WTC11 (cell line): ENCODE data around the gene FOXG1. TPM values are rescaled to one million over a fixed set of nuclear protein-coding genes. Genes with fewer than 3 reads are reported as not detected.

ENCODE experiments used
- ATAC-seq: fragments of 200-7000 bp; cut with Tn5 transposase; 2 replicates; pipeline ENCODE4 v1.10.0; 2021; ENCODE audit warnings: mild to moderate bottlenecking, moderate library complexity
- CTCF ChIA-PET: fragments of 300-600 bp; sonication (Branson Sonifier 250); formaldehyde crosslinking; loops from one replicate; lab custom pipeline; 2021; ENCODE audit warnings: antibody characterized with exemption; lab: Charles Lee
- POLR2A ChIA-PET: fragments of 350-600 bp; sonication (Branson Sonifier 250); formaldehyde crosslinking; loops from one replicate; lab custom pipeline; 2021; ENCODE audit warnings: antibody characterized with exemption; lab: Charles Lee
- DNase-seq: peaks from one replicate; pipeline ENCODE4 v3.0.0; 2021; ENCODE audit warnings: low spot score
- H3K27ac Mint-ChIP-seq: 2 replicates; pipeline ENCODE4 v1.8.0; 2021; ENCODE audit warnings: mixed read lengths
- H3K27me3 Mint-ChIP-seq: 2 replicates; pipeline ENCODE4 v1.8.0; 2021; ENCODE audit warnings: low read depth, mild to moderate bottlenecking, moderate library complexity, mixed read lengths
- H3K36me3 Mint-ChIP-seq: 2 replicates; pipeline ENCODE4 v1.8.0; 2021; ENCODE audit warnings: mixed read lengths
- H3K4me1 Mint-ChIP-seq: 2 replicates; pipeline ENCODE4 v1.8.0; 2022; ENCODE audit warnings: mixed read lengths
- H3K4me3 Mint-ChIP-seq: 2 replicates; pipeline ENCODE4 v1.8.0; 2021; ENCODE audit warnings: mild to moderate bottlenecking, moderate library complexity, mixed read lengths
- H3K9me3 Mint-ChIP-seq: 2 replicates; pipeline ENCODE4 v1.8.0; 2021; ENCODE audit warnings: mixed read lengths
- CREM ChIP-seq: sonication (generic); formaldehyde crosslinking; IDR thresholded peaks from 2 replicates; pipeline ENCODE4 v1.8.1; 2022; ENCODE audit warnings: mild to moderate bottlenecking, missing genetic modification reagents, moderate library complexity
- ELF4 ChIP-seq: sonication (generic); formaldehyde crosslinking; IDR thresholded peaks from 2 replicates; pipeline ENCODE4 v1.8.1; 2022; ENCODE audit warnings: low read depth, mild to moderate bottlenecking, moderate library complexity, missing genetic modification reagents
- FOXK1 ChIP-seq: sonication (generic); formaldehyde crosslinking; IDR thresholded peaks from 2 replicates; pipeline ENCODE4 v1.8.0; 2022; ENCODE audit warnings: mild to moderate bottlenecking, moderate library complexity, missing genetic modification reagents
- FOXP1 ChIP-seq: sonication (generic); formaldehyde crosslinking; IDR thresholded peaks from 2 replicates; pipeline ENCODE4 v1.8.0; 2022; ENCODE audit warnings: missing genetic modification reagents, mild to moderate bottlenecking, moderate library complexity, borderline replicate concordance
- GTF2I ChIP-seq: fragments of 250-450 bp; sonication (Bioruptor Pico); conservative IDR thresholded peaks from 2 replicates; pipeline ENCODE4 v1.4.0; 2021; ENCODE audit warnings: mild to moderate bottlenecking
- HMGA2 ChIP-seq: fragments of 250-450 bp; sonication (Bioruptor Pico); IDR thresholded peaks from 2 replicates; pipeline ENCODE4 v1.4.0; 2021; ENCODE audit warnings: mild to moderate bottlenecking, moderate library complexity
- JUN ChIP-seq: sonication (generic); formaldehyde crosslinking; IDR thresholded peaks from 2 replicates; pipeline ENCODE4 v1.8.0; 2023; ENCODE audit warnings: mild to moderate bottlenecking, missing genetic modification reagents
- MYBL2 ChIP-seq: sonication (generic); formaldehyde crosslinking; IDR thresholded peaks from 2 replicates; pipeline ENCODE4 v1.8.1; 2023; ENCODE audit warnings: mild to moderate bottlenecking, moderate library complexity, missing genetic modification reagents
- NR1H2 ChIP-seq: sonication (generic); formaldehyde crosslinking; IDR thresholded peaks from 2 replicates; pipeline ENCODE4 v1.9.0; 2021; ENCODE audit warnings: mild to moderate bottlenecking, moderate library complexity, missing genetic modification reagents
- NR2C2 ChIP-seq: sonication (generic); formaldehyde crosslinking; IDR thresholded peaks from 2 replicates; pipeline ENCODE4 v1.8.0; 2022; ENCODE audit warnings: mild to moderate bottlenecking, missing genetic modification reagents
- OVOL2 ChIP-seq: fragments of 250-450 bp; sonication (Bioruptor Pico); IDR thresholded peaks from 2 replicates; pipeline ENCODE4 v1.9.0; 2021; ENCODE audit warnings: mild to moderate bottlenecking, borderline replicate concordance
- RELA ChIP-seq: sonication (generic); formaldehyde crosslinking; IDR thresholded peaks from 2 replicates; pipeline ENCODE4 v1.8.1; 2022; ENCODE audit warnings: missing genetic modification reagents, mild to moderate bottlenecking, borderline replicate concordance
- TEAD1 ChIP-seq: sonication (generic); formaldehyde crosslinking; IDR thresholded peaks from 2 replicates; pipeline ENCODE4 v1.8.0; 2022; ENCODE audit warnings: mild to moderate bottlenecking, missing genetic modification reagents
- ZNF138 ChIP-seq: sonication (generic); formaldehyde crosslinking; conservative IDR thresholded peaks from 2 replicates; pipeline ENCODE4 v1.8.1; 2022; ENCODE audit warnings: mild to moderate bottlenecking, moderate library complexity, missing genetic modification reagents
- total RNA-seq: library from RNA; stranded (reverse); gene quantifications from 3 replicates; pipeline ENCODE4 v1.2.3, GENCODE V29; 2021
- TF ChIP-seq, protein P1 (sequence below): sonication (generic); formaldehyde crosslinking; IDR thresholded peaks from 2 replicates; pipeline ENCODE4 v1.8.1; 2022; ENCODE audit warnings: low read depth, mild to moderate bottlenecking, moderate library complexity, missing genetic modification reagents, borderline replicate concordance
- TF ChIP-seq, protein P2 (sequence below): fragments of 250-450 bp; sonication (Bioruptor Pico); IDR thresholded peaks from 2 replicates; pipeline ENCODE4 v1.9.0; 2021; ENCODE audit warnings: mild to moderate bottlenecking
- TF ChIP-seq, protein P3 (sequence below): sonication (generic); formaldehyde crosslinking; IDR thresholded peaks from 2 replicates; pipeline ENCODE4 v1.8.1; 2022; ENCODE audit warnings: mild to moderate bottlenecking, missing genetic modification reagents, moderate library complexity, borderline replicate concordance
- TF ChIP-seq, protein P4 (sequence below): fragments of 250-450 bp; sonication (Bioruptor Pico); conservative IDR thresholded peaks from 2 replicates; pipeline ENCODE4 v1.9.0; 2021; ENCODE audit warnings: mild to moderate bottlenecking
- TF ChIP-seq, protein P5 (sequence below): sonication (generic); formaldehyde crosslinking; IDR thresholded peaks from 2 replicates; pipeline ENCODE4 v1.8.0; 2022; ENCODE audit warnings: mild to moderate bottlenecking, missing genetic modification reagents
- TF ChIP-seq, protein P6 (sequence below): sonication (generic); formaldehyde crosslinking; IDR thresholded peaks from 2 replicates; pipeline ENCODE4 v1.8.1; 2023; ENCODE audit warnings: mild to moderate bottlenecking, missing genetic modification reagents, moderate library complexity
- TF ChIP-seq, protein P7 (sequence below): sonication (generic); formaldehyde crosslinking; IDR thresholded peaks from 2 replicates; pipeline ENCODE4 v1.8.1; 2023; ENCODE audit warnings: mild to moderate bottlenecking, missing genetic modification reagents

The FOXG1 gene
- total RNA-seq, 1 experiment from 2014 or later: 0.09 TPM

DNA sequence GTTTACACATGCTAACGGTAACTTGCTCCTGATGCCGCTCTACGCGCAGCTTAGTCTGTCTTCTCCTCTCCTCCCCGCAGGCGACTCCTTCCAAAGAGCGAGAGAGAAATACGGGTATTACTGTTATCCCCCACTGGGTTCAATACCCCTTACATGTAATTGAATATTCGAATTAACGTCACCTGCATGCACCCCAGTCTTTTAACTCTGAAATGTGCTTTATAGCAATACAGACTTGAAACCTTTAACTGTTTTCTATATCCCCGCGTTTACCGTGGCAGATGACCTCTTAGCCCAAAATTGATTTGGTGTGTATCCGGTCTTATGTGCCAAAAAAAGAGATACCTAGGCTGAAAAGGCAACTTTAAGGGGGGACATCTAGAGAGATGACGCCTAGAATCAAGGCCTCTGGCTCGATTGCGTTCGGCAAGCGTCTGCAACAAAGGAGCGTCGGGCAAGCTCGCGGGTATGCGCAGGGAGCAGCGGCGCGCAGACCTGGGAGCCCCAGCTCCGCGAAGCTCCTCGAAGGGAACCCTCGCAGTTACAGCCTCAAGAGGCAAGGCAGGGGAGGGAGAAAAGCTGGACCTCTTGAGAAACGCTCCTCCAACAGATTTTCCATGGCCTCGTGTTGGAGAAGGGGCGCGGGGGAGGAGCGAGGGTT, 6.8 kb upstream of the FOXG1 start (continued):
- TF ChIP-seq MYBL2 (CRISPR knock-in tag) (no peak), JUN (CRISPR knock-in tag) (no peak), OVOL2 (CRISPR knock-in tag) (no peak), NR2C2 (no peak), FOXK1 (CRISPR knock-in tag) (no peak)
- TF ChIP-seq, protein P1, sequence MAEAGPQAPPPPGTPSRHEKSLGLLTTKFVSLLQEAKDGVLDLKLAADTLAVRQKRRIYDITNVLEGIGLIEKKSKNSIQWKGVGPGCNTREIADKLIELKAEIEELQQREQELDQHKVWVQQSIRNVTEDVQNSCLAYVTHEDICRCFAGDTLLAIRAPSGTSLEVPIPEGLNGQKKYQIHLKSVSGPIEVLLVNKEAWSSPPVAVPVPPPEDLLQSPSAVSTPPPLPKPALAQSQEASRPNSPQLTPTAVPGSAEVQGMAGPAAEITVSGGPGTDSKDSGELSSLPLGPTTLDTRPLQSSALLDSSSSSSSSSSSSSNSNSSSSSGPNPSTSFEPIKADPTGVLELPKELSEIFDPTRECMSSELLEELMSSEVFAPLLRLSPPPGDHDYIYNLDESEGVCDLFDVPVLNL (CRISPR knock-in tag): no peak
- TF ChIP-seq, protein P2, sequence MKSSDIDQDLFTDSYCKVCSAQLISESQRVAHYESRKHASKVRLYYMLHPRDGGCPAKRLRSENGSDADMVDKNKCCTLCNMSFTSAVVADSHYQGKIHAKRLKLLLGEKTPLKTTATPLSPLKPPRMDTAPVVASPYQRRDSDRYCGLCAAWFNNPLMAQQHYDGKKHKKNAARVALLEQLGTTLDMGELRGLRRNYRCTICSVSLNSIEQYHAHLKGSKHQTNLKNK: no peak
- TF ChIP-seq, protein P3, sequence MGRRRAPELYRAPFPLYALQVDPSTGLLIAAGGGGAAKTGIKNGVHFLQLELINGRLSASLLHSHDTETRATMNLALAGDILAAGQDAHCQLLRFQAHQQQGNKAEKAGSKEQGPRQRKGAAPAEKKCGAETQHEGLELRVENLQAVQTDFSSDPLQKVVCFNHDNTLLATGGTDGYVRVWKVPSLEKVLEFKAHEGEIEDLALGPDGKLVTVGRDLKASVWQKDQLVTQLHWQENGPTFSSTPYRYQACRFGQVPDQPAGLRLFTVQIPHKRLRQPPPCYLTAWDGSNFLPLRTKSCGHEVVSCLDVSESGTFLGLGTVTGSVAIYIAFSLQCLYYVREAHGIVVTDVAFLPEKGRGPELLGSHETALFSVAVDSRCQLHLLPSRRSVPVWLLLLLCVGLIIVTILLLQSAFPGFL (CRISPR knock-in tag): no peak

DNA sequence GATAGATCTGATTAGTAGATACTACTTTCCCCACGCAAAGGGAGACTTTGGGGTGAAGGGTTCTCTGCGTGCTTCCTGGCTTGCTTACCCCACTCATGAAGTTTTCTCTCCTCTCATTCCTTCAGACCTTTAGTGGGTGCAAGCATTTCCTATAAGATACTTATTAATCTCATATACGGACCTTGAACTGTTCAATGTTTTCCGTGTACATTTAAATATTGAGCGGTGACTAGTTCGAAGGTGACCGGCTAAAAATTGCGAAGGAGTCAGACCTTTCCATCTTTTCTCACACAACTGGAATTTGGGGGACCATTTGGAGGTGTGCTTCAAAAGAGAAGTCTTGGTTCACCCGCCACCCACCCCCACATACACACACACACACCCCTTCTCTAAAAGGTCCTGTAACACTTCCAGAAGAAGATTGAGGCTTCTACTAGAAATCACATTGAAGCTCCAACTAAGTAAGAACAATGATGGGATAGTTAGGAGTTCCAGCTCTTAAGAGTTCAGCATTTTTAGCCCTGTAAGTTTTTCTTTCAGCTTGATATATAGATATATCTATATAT, 6.1 kb upstream of the FOXG1 start:
- DNase-seq: no peak
- H3K9me3 Mint-ChIP-seq: no peaks in the 10 kb centered on the region
- no peak overlapping the region for H3K27ac Mint-ChIP-seq
- CTCF ChIA-PET: interaction anchor here (0.7 to 6.2 kb wide), 4 partner anchors 9 to 14 kb away, joined by 3 to 41 read pairs (median 10); no protein-coding TSS in a partner anchor
- POLR2A ChIA-PET: no interaction called here
- ATAC-seq: no peak
- peaks cover 66% of the 10 kb centered on the region for H3K4me1 Mint-ChIP-seq
- TF ChIP-seq ZNF138 (CRISPR knock-in tag): no peak
- no peak for TF ChIP-seq HMGA2 (CRISPR knock-in tag)
- no peak for TF ChIP-seq GTF2I (CRISPR knock-in tag)
- TF ChIP-seq, protein P4, sequence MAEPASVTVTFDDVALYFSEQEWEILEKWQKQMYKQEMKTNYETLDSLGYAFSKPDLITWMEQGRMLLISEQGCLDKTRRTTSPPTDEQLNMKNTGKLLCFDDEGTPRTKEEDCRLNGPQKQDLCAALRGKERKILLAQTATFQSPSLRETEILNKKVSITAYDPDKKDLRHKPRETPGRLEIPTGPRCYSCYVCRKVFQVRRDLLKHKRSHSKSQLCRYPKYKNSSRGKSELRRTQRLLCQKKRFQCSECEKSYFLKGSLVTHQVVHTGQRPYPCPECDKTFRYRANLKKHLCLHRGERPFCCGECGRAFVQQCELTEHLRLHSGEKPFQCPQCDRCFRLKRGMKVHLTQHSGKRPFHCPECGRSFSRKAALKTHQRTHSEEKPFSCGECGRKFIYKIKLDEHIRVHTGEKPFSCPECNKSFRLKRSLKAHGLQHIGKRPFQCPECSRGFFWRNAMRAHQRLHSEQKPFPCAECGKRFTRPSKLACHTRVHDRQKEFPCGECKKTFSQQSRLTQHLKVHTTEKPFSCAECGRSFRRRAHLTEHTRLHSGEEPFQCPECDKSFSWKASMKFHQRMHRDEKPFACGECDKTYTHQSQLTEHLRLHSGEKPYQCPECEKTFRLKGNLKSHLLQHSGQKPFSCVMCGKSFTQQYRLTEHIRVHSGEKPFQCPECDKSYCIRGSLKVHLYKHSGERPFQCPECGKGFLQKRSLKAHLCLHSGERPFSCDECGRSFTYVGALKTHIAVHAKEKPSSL (CRISPR knock-in tag): no peak
- no peaks in the 10 kb centered on the region for H3K36me3 Mint-ChIP-seq
- H3K27me3 Mint-ChIP-seq: peaks cover 100% of the 10 kb centered on the region
- peak overlapping the region; percentile 61 for H3K4me3 Mint-ChIP-seq

DNA sequence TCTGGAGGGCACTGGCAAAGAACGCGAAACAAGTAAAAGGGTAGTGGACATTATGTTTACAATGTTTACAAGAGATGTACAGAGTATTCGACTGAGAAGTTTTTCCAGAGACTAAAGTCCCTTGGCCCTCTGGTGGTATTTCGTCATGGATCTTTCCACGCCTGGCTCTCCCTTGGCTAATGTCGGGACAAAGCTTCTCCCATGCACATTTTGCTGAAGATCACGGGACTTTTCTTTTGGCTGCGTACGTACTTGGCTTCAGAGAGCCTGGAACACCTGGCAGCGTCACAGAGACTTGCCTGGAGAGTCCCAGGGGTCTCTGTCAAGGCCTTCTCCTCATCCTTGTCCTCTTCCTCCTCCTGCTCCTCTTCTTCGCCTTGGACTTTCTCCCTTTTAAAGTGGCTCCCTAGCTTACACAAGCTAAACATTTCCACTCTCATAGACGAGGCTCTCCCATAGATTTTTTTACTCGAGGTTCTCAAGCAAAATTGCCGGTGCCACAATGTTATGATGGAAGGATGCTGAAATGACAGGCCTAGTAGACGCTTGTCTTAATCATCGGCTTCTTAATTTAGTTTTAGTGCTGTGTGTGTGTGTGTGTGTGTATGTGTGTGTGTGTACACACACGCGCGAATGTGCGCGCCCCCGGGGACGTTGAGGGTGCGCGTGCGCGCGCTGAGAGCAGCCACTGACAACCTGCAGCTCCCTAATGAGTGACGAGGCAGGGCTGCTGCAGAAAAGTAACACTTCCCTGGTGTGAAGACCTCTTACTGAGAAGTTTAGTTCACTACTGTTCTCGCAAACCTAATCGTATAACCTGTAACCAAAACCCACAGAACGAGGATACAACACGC, 4.9 kb upstream of the FOXG1 start:
- Mint-ChIP-seq H3K4me3 (peak overlapping the region; percentile 38; the same call in 1 of the 2 replicates), H3K27me3 (peaks cover 98% of the 10 kb centered on the region), H3K9me3 (no peaks in the 10 kb centered on the region), H3K27ac (no peak overlapping the region), H3K36me3 (no peaks in the 10 kb centered on the region), H3K4me1 (peaks cover 61% of the 10 kb centered on the region)
- ATAC-seq (no peak), DNase-seq (no peak)
- TF ChIP-seq RELA (CRISPR knock-in tag) (no peak), CREM (CRISPR knock-in tag) (no peak), TEAD1 (no peak), FOXP1 (CRISPR knock-in tag) (no peak), ELF4 (no peak), NR1H2 (CRISPR knock-in tag) (no peak)
- TF ChIP-seq, protein P5, sequence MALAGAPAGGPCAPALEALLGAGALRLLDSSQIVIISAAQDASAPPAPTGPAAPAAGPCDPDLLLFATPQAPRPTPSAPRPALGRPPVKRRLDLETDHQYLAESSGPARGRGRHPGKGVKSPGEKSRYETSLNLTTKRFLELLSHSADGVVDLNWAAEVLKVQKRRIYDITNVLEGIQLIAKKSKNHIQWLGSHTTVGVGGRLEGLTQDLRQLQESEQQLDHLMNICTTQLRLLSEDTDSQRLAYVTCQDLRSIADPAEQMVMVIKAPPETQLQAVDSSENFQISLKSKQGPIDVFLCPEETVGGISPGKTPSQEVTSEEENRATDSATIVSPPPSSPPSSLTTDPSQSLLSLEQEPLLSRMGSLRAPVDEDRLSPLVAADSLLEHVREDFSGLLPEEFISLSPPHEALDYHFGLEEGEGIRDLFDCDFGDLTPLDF (CRISPR knock-in tag): no peak
- TF ChIP-seq, protein P6, sequence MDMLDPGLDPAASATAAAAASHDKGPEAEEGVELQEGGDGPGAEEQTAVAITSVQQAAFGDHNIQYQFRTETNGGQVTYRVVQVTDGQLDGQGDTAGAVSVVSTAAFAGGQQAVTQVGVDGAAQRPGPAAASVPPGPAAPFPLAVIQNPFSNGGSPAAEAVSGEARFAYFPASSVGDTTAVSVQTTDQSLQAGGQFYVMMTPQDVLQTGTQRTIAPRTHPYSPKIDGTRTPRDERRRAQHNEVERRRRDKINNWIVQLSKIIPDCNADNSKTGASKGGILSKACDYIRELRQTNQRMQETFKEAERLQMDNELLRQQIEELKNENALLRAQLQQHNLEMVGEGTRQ (CRISPR knock-in tag): no peak
- TF ChIP-seq, protein P7, sequence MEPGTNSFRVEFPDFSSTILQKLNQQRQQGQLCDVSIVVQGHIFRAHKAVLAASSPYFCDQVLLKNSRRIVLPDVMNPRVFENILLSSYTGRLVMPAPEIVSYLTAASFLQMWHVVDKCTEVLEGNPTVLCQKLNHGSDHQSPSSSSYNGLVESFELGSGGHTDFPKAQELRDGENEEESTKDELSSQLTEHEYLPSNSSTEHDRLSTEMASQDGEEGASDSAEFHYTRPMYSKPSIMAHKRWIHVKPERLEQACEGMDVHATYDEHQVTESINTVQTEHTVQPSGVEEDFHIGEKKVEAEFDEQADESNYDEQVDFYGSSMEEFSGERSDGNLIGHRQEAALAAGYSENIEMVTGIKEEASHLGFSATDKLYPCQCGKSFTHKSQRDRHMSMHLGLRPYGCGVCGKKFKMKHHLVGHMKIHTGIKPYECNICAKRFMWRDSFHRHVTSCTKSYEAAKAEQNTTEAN (CRISPR knock-in tag): no peak
- POLR2A ChIA-PET: no interaction called here
- CTCF ChIA-PET: interaction anchor here (6.2 kb wide), 1 partner anchor 13 kb away, joined by 41 read pairs; no protein-coding TSS in a partner anchor
